Measurements from ENCODE around the gene DNAH10.

Gene DNAH10

DNA sequence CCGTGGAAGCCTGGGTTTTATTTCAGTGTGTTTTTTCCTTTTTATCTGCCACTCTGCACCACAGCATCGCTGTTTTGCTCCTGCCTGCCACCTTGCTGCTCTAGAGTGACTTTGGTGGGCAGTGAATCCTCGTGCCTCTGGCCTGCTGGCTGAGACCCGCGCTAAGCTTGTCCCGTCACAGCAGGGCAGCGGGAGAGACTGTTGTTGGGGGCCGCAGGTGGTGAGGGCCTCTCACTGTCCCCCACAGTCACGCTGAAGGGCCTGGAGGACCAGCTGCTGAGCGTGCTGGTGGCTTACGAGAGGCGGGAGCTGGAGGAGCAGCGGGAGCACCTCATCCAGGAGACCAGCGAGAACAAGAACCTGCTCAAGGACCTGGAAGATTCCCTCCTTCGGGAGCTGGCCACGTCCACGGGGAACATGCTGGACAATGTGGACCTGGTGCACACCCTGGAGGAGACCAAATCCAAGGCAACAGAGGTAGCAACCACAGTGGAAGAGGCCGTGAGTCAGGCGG, 155.3 kb downstream of the DNAH10 start:
- no peak for DNase-seq (ENCODE audit: low read depth, low spot score)
- H3K27ac ChIP-seq, result no peak overlapping the region

DNA sequence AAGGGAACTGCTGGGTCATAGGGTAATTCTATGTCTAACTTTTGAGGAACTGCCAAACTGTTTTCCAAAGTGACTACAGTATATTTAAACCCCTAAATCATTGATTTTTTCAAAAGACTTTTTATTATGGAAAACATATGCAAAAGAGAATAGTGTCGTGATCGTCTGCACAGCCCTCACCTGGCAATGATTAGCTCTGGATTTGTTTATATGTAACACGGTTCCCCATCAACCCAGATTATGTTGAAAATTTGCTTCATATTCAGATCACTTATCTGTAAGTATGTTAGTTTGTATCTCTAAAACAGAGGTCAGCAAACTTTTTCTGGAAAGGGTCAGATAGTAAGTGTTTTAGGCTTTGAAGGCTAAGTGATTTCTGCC, 157.9 kb downstream of the DNAH10 start:
- DNase-seq (ENCODE audit: low read depth, low spot score), result no peak
- no peak overlapping the region for H3K27ac ChIP-seq

GRCh38 chr12:123923038-123923437, 160.9 kb downstream of the DNAH10 start:
- no peak for DNase-seq (ENCODE audit: low read depth, low spot score)
- no peak overlapping the region for H3K27ac ChIP-seq

GRCh38 chr12:123923927-123924326, 161.8 kb downstream of the DNAH10 start:
- no peak for DNase-seq (ENCODE audit: low read depth, low spot score)
- H3K27ac ChIP-seq, result no peak overlapping the region

GRCh38 chr12:123924539-123924938, 162.4 kb downstream of the DNAH10 start:
- no peak overlapping the region for H3K27ac ChIP-seq
- DNase-seq (ENCODE audit: low read depth, low spot score), result no peak

- no peak for DNase-seq (ENCODE audit: low read depth, low spot score)
- no peak overlapping the region for H3K27ac ChIP-seq
Observed at GRCh38 chr12:123928274-123928865, 166.3 kb downstream of the DNAH10 start.

DNA sequence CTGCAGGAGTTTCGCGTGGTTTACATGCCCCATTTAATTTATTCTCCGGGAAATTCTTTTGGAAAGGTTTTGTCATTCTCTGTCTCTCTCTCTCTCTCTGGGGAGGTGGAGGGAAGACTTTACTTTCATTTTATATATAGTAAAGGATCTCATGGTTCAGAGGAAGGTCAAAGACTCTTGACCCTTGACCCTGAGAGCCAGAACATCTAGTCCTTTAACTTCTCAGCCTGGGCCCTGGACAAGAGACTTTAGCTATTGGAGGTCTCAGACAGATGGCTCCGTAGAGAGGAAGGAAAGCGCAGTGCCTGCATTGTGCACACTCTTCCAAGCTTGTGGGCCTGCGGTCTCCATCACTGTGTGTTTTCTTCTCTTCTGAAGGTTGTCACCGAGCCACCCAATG, 166.8 kb downstream of the DNAH10 start:
- DNase-seq (ENCODE audit: low read depth, low spot score), result no peak
- no peak overlapping the region for H3K27ac ChIP-seq

- no peak for DNase-seq (ENCODE audit: low read depth, low spot score)
- H3K27ac ChIP-seq, result no peak overlapping the region
Observed at GRCh38 chr12:123929946-123930583, 168.0 kb downstream of the DNAH10 start.

- H3K27ac ChIP-seq, result no peak overlapping the region
- no peak for DNase-seq (ENCODE audit: low read depth, low spot score)
Observed at GRCh38 chr12:123931686-123932321, 169.7 kb downstream of the DNAH10 start.

- H3K27ac ChIP-seq, result no peak overlapping the region
- no peak for DNase-seq (ENCODE audit: low read depth, low spot score)
Observed at GRCh38 chr12:123933214-123933613, 171.1 kb downstream of the DNAH10 start.

GRCh38 chr12:123934016-123934620, 172.0 kb downstream of the DNAH10 start:
- no peak overlapping the region for H3K27ac ChIP-seq
- no peak for DNase-seq (ENCODE audit: low read depth, low spot score)

DNA sequence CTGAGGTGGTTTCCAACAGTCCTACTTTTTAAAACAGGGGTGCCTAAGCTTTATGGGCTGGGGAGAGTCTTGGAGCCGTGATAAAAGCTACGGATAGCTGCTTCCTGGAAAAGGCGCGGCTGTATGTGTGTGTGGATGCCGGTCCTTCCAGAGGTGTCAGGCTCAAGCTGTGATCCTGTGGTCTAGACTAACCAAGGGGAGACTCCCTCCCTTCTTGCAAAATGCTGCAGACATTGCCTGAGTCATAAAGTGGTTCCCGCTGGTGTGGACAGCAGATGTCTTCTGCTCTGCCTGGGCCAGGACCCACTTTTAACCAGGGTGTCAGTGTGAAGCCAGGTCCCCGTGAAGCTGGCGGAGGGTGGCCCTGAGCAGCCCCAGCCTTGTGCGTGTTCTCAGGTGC, 172.7 kb downstream of the DNAH10 start:
- no peak for DNase-seq (ENCODE audit: low read depth, low spot score)
- no peak overlapping the region for H3K27ac ChIP-seq

DNA sequence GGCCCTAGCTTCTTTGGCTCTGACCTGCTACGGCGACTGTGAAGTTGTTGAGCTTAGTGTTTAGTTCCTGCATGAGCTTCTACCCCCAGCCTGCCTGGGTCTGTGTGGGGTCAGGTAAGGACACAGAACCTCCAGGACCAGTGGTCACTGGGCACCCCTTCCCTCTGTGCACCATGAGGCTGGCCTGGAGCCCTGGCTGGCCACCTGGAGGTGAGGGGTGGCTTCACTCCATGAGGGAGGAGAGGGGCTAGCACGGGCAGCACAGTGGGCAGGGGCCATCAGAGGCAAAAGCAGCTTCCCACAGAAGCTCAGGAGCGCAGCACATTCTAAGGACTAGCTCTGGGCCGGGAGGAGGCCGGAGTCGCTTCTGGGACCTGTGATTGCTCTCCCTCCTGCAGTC, 173.9 kb downstream of the DNAH10 start:
- H3K27ac ChIP-seq, result no peak overlapping the region
- DNase-seq (ENCODE audit: low read depth, low spot score), result no peak

GRCh38 chr12:123936471-123936870, 174.4 kb downstream of the DNAH10 start:
- DNase-seq (ENCODE audit: low read depth, low spot score), result no peak
- H3K27ac ChIP-seq, result no peak overlapping the region

DNA sequence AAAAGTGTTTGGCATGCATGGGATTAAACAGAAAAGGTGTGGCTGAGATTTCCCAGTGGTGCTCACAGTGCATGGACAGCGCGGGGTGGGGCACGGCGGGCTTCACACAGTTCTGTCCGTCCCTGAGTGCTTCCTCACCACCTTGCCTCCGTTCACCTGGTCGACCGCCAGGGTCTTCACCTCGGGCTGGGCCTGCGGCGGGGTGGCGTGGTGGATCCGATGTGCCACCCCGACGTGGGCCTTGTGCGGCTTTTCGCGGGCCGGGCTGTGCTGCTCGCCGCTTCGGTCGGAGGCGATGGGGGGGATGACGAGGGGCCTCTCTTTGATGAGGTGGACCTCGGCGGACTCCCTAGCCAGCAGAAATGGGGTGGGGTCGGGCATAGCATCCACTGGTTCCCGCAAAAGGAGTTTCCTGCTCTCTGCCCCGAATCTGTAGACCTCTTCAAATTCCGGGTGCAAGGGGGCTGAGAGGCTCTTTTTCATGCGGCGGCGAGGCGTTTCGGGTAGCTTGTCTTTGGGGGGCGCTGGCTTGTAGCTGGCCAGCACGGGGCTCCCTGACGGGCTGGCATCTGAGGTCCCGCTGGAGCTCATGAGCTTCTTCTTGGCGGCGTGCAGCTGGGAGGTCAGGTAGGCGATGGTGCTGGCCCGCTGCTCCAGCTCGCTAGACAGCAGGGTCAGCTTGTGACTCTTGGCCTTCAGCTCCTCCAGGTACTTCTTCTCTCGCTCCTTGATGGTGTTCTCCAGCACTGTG, 175.0 kb downstream of the DNAH10 start:
- H3K27ac ChIP-seq, result no peak overlapping the region
- DNase-seq (ENCODE audit: low read depth, low spot score), result no peak

- no peak for DNase-seq (ENCODE audit: low read depth, low spot score)
- no peak overlapping the region for H3K27ac ChIP-seq
Observed at GRCh38 chr12:123937707-123938591, 175.8 kb downstream of the DNAH10 start.

- DNase-seq (ENCODE audit: low read depth, low spot score), result no peak
- H3K27ac ChIP-seq, result no peak overlapping the region
Observed at GRCh38 chr12:123938679-123939480, 176.8 kb downstream of the DNAH10 start.

DNA sequence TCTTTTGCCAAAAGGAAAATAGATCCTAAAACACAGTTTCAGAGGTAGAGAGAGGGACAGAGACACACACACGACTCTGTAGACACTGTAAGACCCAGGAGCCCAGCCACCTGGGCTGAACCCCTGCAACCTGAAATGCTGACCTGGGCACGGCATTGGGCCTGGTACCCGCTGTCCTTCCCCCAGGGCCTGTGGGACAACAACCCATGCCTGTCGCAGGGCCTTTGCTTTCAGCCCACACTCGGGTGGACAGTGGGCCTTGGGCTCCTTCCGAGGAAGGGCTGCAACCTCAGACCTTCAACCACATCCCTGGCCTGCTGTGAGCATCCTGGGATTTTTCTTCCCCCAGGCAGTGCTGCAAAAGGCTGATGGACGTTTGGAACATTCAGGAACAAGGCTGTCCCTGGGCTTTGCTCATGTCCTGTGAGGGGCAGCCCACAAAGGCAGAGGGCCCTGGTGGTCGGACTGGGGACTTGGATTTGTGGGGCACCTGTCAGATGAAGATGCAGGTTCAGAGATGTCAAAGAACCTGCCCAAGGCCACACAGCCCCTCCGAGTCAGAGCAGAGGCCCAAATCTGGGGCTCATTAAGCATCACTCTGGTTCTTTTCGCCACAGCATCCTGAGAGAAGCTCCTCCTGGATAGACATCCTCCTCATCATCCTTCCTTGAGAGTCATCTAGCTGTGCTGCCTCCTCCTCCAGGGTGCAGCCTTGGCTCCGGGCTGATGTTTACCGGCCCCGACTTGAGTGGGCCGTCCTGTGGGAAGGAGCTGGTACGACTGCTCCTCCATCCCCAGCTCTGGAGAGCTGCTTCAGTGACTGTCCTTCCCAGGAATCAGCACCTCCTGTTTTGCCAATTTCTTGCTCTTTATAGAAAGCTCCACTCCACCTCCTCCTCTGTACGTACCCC, 177.9 kb downstream of the DNAH10 start:
- no peak for DNase-seq (ENCODE audit: low read depth, low spot score)
- no peak overlapping the region for H3K27ac ChIP-seq

All from epithelial cell of prostate (primary cell).